PC-9 (cell line): ENCODE results near the gene CBFB. TPM values are rescaled to one million over a fixed set of nuclear protein-coding genes. Genes with fewer than 3 reads are reported as not detected.

Experiments
- BruUV-seq: library from RNA; stranded (reverse); fragments of 400-500 nt; replicated peaks from 2 replicates; lab custom pipeline; 2021; lab: Mats Ljungman, UMichigan
- CTCF ChIA-PET: fragments of 300-600 bp; sonication (Branson Sonifier 250); formaldehyde crosslinking; loops from one replicate; lab custom pipeline; 2022; ENCODE audit warnings: antibody characterized with exemption; lab: Charles Lee
- POLR2A ChIA-PET: fragments of 300-600 bp; sonication (Branson Sonifier 250); formaldehyde crosslinking; loops from one replicate; lab custom pipeline; 2022; ENCODE audit warnings: antibody characterized with exemption; ENCODE audit not compliant: unreplicated experiment; lab: Charles Lee
- DNase-seq, 2 experiments: peaks; one replicate each; pipeline versions ENCODE4 v3.0.0 to v3.0.0-alpha.2; 2015 to 2022; ENCODE audit warnings: mixed read lengths in 1 of 2
- H2AFZ ChIP-seq: fragments of 200-600 bp; sonication (generic); 2 replicates; pipeline ENCODE4 v1.8.1; 2017; ENCODE audit warnings: antibody characterized with exemption
- H3F3A ChIP-seq: fragments of 200-600 bp; sonication (generic); 2 replicates; pipeline ENCODE4 v1.8.1; 2017; ENCODE audit warnings: antibody characterized with exemption, mild to moderate bottlenecking, low read depth; ENCODE audit not compliant: insufficient read depth
- H3K27ac ChIP-seq: fragments of 200-600 bp; sonication (generic); 2 replicates; pipeline ENCODE4 v1.6.1; 2016; ENCODE audit warnings: mixed run types
- H3K27me3 ChIP-seq: fragments of 200-600 bp; sonication (generic); 2 replicates; pipeline ENCODE4 v1.6.1; 2016; ENCODE audit warnings: low read depth, mixed run types; ENCODE audit not compliant: insufficient read depth
- H3K36me3 ChIP-seq: fragments of 200-600 bp; sonication (generic); 2 replicates; pipeline ENCODE4 v1.6.1; 2016; ENCODE audit warnings: low read depth, mixed run types
- H3K4me1 ChIP-seq: fragments of 200-600 bp; sonication (generic); replicated peaks from 2 replicates; pipeline ENCODE4 v1.6.1; 2016; ENCODE audit warnings: mixed run types; ENCODE audit not compliant: insufficient read depth
- H3K4me2 ChIP-seq: fragments of 200-600 bp; sonication (generic); 2 replicates; pipeline ENCODE4 v1.6.1; 2017; ENCODE audit warnings: mixed run types
- H3K4me3 ChIP-seq: fragments of 200-600 bp; sonication (generic); 2 replicates; pipeline ENCODE4 v1.6.1; 2016; ENCODE audit warnings: mixed run types
- H3K79me2 ChIP-seq: fragments of 200-600 bp; sonication (generic); 2 replicates; pipeline ENCODE4 v1.6.1; 2017; ENCODE audit warnings: low read depth, mixed run types
- H3K9me2 ChIP-seq: fragments of 200-600 bp; sonication (generic); 2 replicates; pipeline ENCODE4 v1.8.1; 2017; ENCODE audit warnings: mild to moderate bottlenecking; ENCODE audit not compliant: insufficient read depth
- H3K9me3 ChIP-seq: fragments of 200-600 bp; sonication (generic); 2 replicates; pipeline ENCODE4 v1.8.1; 2016; ENCODE audit warnings: low read depth; ENCODE audit not compliant: insufficient read depth
- H4K20me1 ChIP-seq: fragments of 200-600 bp; sonication (generic); 2 replicates; pipeline ENCODE4 v1.8.1; 2017; ENCODE audit not compliant: insufficient read depth
- CTCF ChIP-seq: fragments of 200-600 bp; sonication (generic); conservative IDR thresholded peaks from 2 replicates; pipeline ENCODE4 v1.6.1; 2017; ENCODE audit warnings: mixed run types, antibody characterized with exemption, mild to moderate bottlenecking, moderate library complexity
- EZH2 ChIP-seq: fragments of 200-600 bp; sonication (generic); IDR thresholded peaks from 2 replicates; pipeline ENCODE4 v1.8.0; 2017; ENCODE audit warnings: antibody characterized with exemption, low read depth
- intact Hi-C: fragments of 100-400 bp; cut with micrococcal nuclease; formaldehyde crosslinking; loops from one replicate; pipeline ENCODE4 v1.10.0; 2022; ENCODE audit not compliant: unreplicated experiment
- total RNA-seq: library from RNA; stranded (reverse); gene quantifications from 2 replicates; pipeline ENCODE4 v1.2.3, GENCODE V29; 2021

Gene CBFB
- total RNA-seq, 1 experiment from 2014 or later, result 63.3 TPM

DNA sequence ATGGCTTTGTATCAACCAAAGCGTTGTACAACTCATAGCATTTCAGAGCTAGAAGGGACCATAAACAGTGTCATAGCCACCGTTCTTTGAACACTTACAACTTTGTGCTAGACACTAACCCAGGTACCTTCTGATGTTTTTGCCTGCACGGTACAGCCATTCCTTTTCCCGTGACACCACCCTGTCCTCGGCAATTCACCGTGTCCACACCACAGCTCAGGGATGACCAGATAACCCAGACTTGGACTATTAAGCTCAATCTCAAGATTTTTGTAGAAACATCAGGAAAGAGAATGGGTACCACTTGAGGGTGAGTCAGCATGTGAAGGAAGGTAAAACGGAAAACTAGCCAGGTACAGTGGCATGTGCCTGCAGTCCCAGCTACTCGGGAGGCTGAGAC lies 9.8 kb upstream of the CBFB start:
- no peak for DNase-seq
- Histone ChIP-seq H2AFZ (no peak overlapping the region), H3K79me2 (no peaks in the 10 kb centered on the region), H3F3A (peaks cover 6% of the 10 kb centered on the region; the same call in 1 of the 2 replicates), H3K4me2 (no peak overlapping the region), H4K20me1 (no peaks in the 10 kb centered on the region), H3K4me1 (peaks cover 8% of the 10 kb centered on the region), H3K9me2 (no peaks in the 10 kb centered on the region), H3K27me3 (peaks cover 8% of the 10 kb centered on the region), H3K27ac (no peak overlapping the region), H3K4me3 (no peak overlapping the region), H3K36me3 (no peaks in the 10 kb centered on the region), H3K9me3 (no peaks in the 10 kb centered on the region)
- POLR2A ChIA-PET, result interaction anchor here (0.8 kb wide), 1 partner anchor 151 kb away, joined by 12 read pairs; the partner anchor contains the start of gene NOL3
- intact Hi-C loops, result loop anchor here (2.0 to 5.0 kb wide), 3 partner anchors 153 to 448 kb away; partner anchors contain the start of genes ELMO3 and NOL3
- CTCF ChIA-PET, result interaction anchor here (0.6 kb wide), 1 partner anchor 28 kb away, joined by 7 read pairs; no protein-coding TSS in a partner anchor
- BruUV-seq, result no TSS peak
- TF ChIP-seq CTCF (no peak), EZH2 (no peak)

GRCh38 chr16:67021321-67021720 lies 7.6 kb upstream of the CBFB start:
- intact Hi-C loops, result no loop called here
- CTCF ChIA-PET, result interaction anchor here (0.6 to 0.7 kb wide), 2 partner anchors 411 to 661 kb away, joined by 8 to 13 read pairs; no protein-coding TSS in a partner anchor

DNA sequence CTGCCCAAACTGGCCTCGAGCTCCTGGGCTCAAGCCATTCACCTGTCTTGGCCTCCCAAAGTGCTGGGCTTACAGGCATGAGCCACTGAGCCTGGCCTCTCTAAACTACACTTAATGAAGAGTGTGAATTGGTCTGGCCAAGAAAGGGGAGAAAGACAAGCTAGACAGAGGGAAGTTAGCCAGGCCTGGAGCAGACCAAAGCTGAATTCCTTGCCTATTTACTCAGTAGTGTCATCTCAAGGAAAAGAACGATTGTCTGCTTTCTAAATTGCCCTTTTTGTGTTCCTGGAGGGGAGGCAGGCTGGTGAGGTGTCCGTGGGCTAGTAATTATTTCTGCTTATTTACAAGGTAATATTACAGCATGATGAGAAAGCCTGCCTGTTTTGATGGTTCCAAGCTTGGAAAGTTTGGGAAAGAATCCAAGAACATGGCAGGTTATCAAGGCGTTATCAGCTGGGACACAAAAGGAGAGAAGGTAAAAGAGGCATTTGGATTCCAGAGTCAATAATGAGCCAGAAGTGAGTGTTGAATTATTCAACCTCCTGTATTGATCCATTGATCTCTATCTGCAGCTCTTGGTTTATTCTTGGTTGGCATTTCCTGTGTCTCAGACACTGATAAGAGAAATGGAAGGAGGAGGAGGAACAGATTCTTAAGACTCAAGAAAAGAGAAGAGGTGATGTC lies 6.3 kb upstream of the CBFB start:
- no peak for DNase-seq
- BruUV-seq, result no TSS peak
- no peak overlapping the region for H3K4me3 ChIP-seq
- intact Hi-C loops, result no loop called here
- no peak overlapping the region; the same call in 1 of the 2 replicates for H3K4me2 ChIP-seq
- TF ChIP-seq EZH2 (no peak), CTCF (no peak)
- 0 out of 2 replicates have a peak, but pooled peaks cover 4% of the 10 kb centered on the region for H3F3A ChIP-seq
- ChIA-PET POLR2A (interaction anchor here (0.7 kb wide), 1 partner anchor 466 kb away, joined by 21 read pairs; no protein-coding TSS in a partner anchor), CTCF (interaction anchor here (0.6 kb wide), 2 partner anchors 15 to 146 kb away, joined by 3 to 4 read pairs; no protein-coding TSS in a partner anchor)
- H2AFZ ChIP-seq, result 0 out of 2 replicates have a peak overlapping the region, but pooled peaks have one; percentile 55
- H3K36me3 ChIP-seq, result no peaks in the 10 kb centered on the region
- H3K27me3 ChIP-seq, result no peaks in the 10 kb centered on the region
- H3K9me2 ChIP-seq, result no peaks in the 10 kb centered on the region
- H3K9me3 ChIP-seq, result no peaks in the 10 kb centered on the region
- H3K27ac ChIP-seq, result no peak overlapping the region
- H3K79me2 ChIP-seq, result no peaks in the 10 kb centered on the region
- no peaks in the 10 kb centered on the region for H4K20me1 ChIP-seq
- peaks cover 8% of the 10 kb centered on the region for H3K4me1 ChIP-seq

More at GRCh38 chr16:67021321-67021720, 7.6 kb upstream of the CBFB start:
- Histone ChIP-seq H3K4me3 (no peak overlapping the region), H3K4me1 (peaks cover 8% of the 10 kb centered on the region), H4K20me1 (no peaks in the 10 kb centered on the region), H3K79me2 (no peaks in the 10 kb centered on the region), H3K9me2 (no peaks in the 10 kb centered on the region), H3F3A (peaks cover 6% of the 10 kb centered on the region; the same call in 1 of the 2 replicates), H2AFZ (no peak overlapping the region), H3K27ac (no peak overlapping the region), H3K27me3 (no peaks in the 10 kb centered on the region), H3K36me3 (no peaks in the 10 kb centered on the region), H3K4me2 (no peak overlapping the region), H3K9me3 (no peaks in the 10 kb centered on the region)
- no peak for DNase-seq
- no peak for TF ChIP-seq EZH2
- TF ChIP-seq CTCF, result no peak
- POLR2A ChIA-PET, result no interaction called here
- BruUV-seq, result no TSS peak
